Lung (tissue), 12 donors: ENCODE measurements around the gene LXN. TPM values are rescaled to one million over a fixed set of nuclear protein-coding genes. Genes with fewer than 3 reads are reported as not detected.

Source experiments
- ATAC-seq: fragments of 200-7000 bp; cut with Tn5 transposase; one replicate; pipeline ENCODE4 v1.9.1; 2020; ENCODE audit warnings: moderate number of reproducible peaks; ENCODE audit not compliant: insufficient read depth, low FRiP score
- DNase-seq, 3 donors: peaks; one replicate each; pipeline ENCODE4 v3.0.0-alpha.2; 2013 to 2017
- H3K27ac ChIP-seq, 2 donors: one replicate each; pipeline ENCODE4 v1.5.1; 2013; ENCODE audit warnings: mild to moderate bottlenecking in 2 of 2, moderate library complexity in 2 of 2, control low read depth in 1 of 2, inconsistent platforms in 1 of 2, low read depth in 1 of 2, low read length in 1 of 2
- H3K27me3 ChIP-seq, 3 donors: one replicate each; pipeline ENCODE4 v1.5.1; 2013; ENCODE audit warnings: low read length in 2 of 3; ENCODE audit not compliant: control insufficient read depth in 3 of 3, insufficient read depth in 3 of 3
- H3K36me3 ChIP-seq, 4 donors: one replicate each; pipeline ENCODE4 v1.5.1; 2013; ENCODE audit warnings: low read length in 4 of 4, mild to moderate bottlenecking in 1 of 4, moderate library complexity in 1 of 4; ENCODE audit not compliant: control insufficient read depth in 4 of 4, insufficient read depth in 4 of 4
- H3K4me1 ChIP-seq, 5 donors: one replicate each; pipeline ENCODE4 v1.5.1; 2013; ENCODE audit warnings: low read length in 5 of 5, mild to moderate bottlenecking in 2 of 5, moderate library complexity in 1 of 5; ENCODE audit not compliant: control insufficient read depth in 5 of 5, insufficient read depth in 5 of 5
- H3K4me3 ChIP-seq: one replicate; pipeline ENCODE4 v1.5.1; 2013; ENCODE audit warnings: mild to moderate bottlenecking, control low read depth, moderate library complexity
- H3K9ac ChIP-seq, 2 donors: one replicate each; pipeline ENCODE4 v1.5.1; 2013; ENCODE audit warnings: low read length in 2 of 2, control low read depth in 1 of 2; ENCODE audit not compliant: insufficient read depth in 1 of 2
- H3K9me3 ChIP-seq, 4 donors: one replicate each; pipeline ENCODE4 v1.5.1; 2013; ENCODE audit warnings: low read length in 3 of 4, mild to moderate bottlenecking in 1 of 4, moderate library complexity in 1 of 4; ENCODE audit not compliant: control insufficient read depth in 4 of 4, insufficient read depth in 3 of 4
- WGBS, 2 donors: extraction: QIAGEN DNeasy Blood & Tissue Kit; methylation state at CpG; one replicate each; pipeline ENCODE4 v1.1.7; 2013; 5-methylcytosine and 5-hydroxymethylcytosine counted together
- polyA plus RNA-seq, 2 donors: library from polyadenylated mRNA; stranded (reverse); fragments of 200-250 nt; gene quantifications; one replicate each; pipeline ENCODE4 v1.2.1, GENCODE V29; 2013
- total RNA-seq, 2 donors: library from RNA; depleted of rRNA in 1 of 2; stranded (reverse); fragments of >200 nt in 1 of 2; gene quantifications; one replicate each; pipeline ENCODE4 v1.2.1, GENCODE V29; 2014 to 2021
- TF ChIP-seq, protein P1 (sequence below): IDR thresholded peaks from 2 replicates; pipeline ENCODE4 v1.5.1; 2012; ENCODE audit warnings: mild to moderate bottlenecking; ENCODE audit errors: control extremely low read depth, extremely low read depth
- donor health status: control.
- donor health status: control.
- donor health status: Bipolar disorder and iron deficiency.
- donor health status: healthy.
- donor health status: DM: yes; HTN: yes; CAD: no.

LXN gene
- total and polyA plus RNA-seq, 4 donors = 20.7 to 103 (median 31.7) TPM

DNA sequence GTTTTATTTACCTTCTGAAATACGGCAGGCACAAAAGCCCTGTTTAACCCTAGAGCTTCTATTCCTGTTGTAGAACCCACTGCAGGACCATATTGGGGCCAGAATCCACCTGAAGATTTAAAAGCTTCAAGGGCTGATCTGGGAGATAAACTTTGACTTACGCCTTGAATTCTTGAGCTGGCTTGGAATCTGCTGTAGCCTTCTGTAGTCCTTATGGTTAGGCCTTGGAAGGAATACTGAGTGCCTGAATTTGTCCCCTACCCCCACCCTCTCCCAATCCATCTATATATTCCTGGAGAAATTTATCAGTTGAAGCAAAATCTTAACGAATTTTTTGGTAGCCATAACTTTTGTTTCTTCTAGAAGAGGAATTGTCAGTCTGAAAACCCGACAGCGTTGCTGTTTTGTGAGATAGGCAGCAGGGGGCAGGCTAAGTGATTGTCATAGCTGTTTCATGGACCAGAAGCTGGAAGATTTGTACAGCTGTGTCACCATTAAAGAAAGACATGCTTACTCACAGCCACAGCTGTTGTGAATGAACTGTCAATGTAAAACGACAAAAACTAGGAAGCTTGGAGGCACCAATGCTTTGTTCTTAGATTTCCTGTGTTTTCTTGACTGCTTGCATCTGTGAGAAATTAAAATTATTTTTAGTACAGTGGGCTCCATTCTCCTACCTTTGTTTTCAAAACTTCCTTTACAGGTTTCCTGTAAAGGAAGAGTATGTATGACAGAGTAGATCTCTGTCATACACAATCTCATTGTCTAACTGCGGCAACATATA lies 12.8 kb downstream of the LXN start:
- DNase-seq (peak; percentile 69 to 89 (median 86)), ATAC-seq (peak; percentile 81)
- Histone ChIP-seq H3K36me3 (peaks cover 17 to 40% (median 22%) of the 10 kb centered on the region in 4 donors), H3K4me3 (no peak overlapping the region), H3K9me3 (no peaks in the 10 kb centered on the region), H3K27ac (peak overlapping the region; percentile 16 to 31), H3K27me3 (no peaks in the 10 kb centered on the region), H3K9ac (no peak overlapping the region), H3K4me1 (peaks cover 0 to 17% (median 0%) of the 10 kb centered on the region in 5 donors)
- TF ChIP-seq, protein P1, sequence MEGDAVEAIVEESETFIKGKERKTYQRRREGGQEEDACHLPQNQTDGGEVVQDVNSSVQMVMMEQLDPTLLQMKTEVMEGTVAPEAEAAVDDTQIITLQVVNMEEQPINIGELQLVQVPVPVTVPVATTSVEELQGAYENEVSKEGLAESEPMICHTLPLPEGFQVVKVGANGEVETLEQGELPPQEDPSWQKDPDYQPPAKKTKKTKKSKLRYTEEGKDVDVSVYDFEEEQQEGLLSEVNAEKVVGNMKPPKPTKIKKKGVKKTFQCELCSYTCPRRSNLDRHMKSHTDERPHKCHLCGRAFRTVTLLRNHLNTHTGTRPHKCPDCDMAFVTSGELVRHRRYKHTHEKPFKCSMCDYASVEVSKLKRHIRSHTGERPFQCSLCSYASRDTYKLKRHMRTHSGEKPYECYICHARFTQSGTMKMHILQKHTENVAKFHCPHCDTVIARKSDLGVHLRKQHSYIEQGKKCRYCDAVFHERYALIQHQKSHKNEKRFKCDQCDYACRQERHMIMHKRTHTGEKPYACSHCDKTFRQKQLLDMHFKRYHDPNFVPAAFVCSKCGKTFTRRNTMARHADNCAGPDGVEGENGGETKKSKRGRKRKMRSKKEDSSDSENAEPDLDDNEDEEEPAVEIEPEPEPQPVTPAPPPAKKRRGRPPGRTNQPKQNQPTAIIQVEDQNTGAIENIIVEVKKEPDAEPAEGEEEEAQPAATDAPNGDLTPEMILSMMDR = peak; percentile 45
- WGBS, 2 donors = 34 to 38% methylated on average over 7 of the region's 7 CpGs

DNA sequence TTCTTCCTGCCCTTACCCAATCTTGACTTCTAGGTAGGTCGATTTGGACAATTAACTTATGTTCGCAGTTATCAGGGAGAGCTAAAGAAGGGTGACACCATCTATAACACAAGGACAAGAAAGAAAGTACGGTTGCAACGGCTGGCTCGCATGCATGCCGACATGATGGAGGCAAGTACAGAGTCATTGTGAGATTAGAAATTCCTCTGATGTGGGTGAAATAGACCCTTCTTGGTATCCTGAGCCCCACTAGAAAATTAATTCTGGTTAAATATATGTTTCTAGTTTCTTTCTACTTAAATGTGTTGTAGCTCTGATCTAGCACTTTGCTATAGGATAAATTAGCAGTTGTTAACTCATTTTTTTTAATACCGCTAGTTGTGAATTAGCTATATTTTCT lies 13.6 kb downstream of the LXN start:
- H3K4me3 ChIP-seq = no peak overlapping the region
- ATAC-seq = no peak
- H3K27ac ChIP-seq = no peak overlapping the region

DNA sequence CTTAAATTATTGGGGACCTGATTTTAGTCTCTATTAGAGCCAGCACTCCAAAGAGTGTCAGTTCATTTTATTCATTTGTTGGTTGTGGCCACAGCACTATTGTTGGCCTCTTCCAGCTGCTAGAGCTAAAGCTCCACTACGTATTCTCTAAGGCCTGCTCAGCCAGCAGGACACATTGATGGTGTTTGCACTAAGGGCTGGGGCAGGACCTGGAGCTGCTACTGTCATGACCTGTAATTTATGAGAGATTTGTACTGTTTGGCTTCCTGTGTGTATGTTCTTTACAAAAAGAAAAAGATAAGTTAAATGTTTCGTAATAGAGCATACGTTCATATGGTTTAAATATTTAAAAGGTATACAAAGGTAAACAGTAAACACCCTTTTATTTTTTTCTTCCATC lies 20.0 kb downstream of the LXN start:
- H3K4me3 ChIP-seq = no peak overlapping the region
- no peak for ATAC-seq
- H3K9me3 ChIP-seq = no peaks in the 10 kb centered on the region
- DNase-seq = no peak
- no peaks in the 10 kb centered on the region for H3K27me3 ChIP-seq
- H3K27ac ChIP-seq = no peak overlapping the region
- H3K36me3 ChIP-seq = peaks cover 13 to 29% (median 16%) of the 10 kb centered on the region in 4 donors
- 62 to 74% methylated on average over 3 of the region's 3 CpGs for WGBS, 2 donors
- no peaks in the 10 kb centered on the region for H3K4me1 ChIP-seq
- H3K9ac ChIP-seq = no peak overlapping the region
- TF ChIP-seq, protein P1 = no peak

More for the DNA sequence above, 13.6 kb downstream of the LXN start:
- H3K9me3 ChIP-seq = no peaks in the 10 kb centered on the region
- H3K4me1 ChIP-seq = peaks cover 0 to 17% (median 0%) of the 10 kb centered on the region in 5 donors
- no peak overlapping the region for H3K9ac ChIP-seq
- TF ChIP-seq, protein P1 = no peak
- H3K27me3 ChIP-seq = no peaks in the 10 kb centered on the region
- DNase-seq = no peak
- 89 to 93% methylated on average over 7 of the region's 7 CpGs for WGBS, 2 donors
- H3K36me3 ChIP-seq = peaks cover 14 to 37% (median 22%) of the 10 kb centered on the region in 4 donors
